HEK293 (cell line): Measurements from ENCODE around the gene FLT4.

Experiments
- CTCF ChIA-PET: fragments of 350-600 bp; formaldehyde crosslinking; extraction: SDS; loops from one replicate; lab custom pipeline; 2021; ENCODE audit warnings: antibody characterized with exemption; lab: Yijun Ruan, JAX
- POLR2A ChIA-PET: fragments of 300-600 bp; formaldehyde crosslinking; extraction: SDS; loops from one replicate; lab custom pipeline; 2020; ENCODE audit warnings: antibody characterized with exemption, inconsistent platforms; lab: Yijun Ruan, JAX
- H3K27ac ChIP-seq: fragments of 200-500 bp; sonication (Bioruptor generic); 2 replicates; pipeline ENCODE4 v1.5.1; 2014; ENCODE audit warnings: low read depth, low read length, control low read depth, inconsistent platforms; ENCODE audit errors: extremely low read depth
- H3K36me3 ChIP-seq, 2 experiments: fragments of 200-500 bp in 1 of 2; sonication (Bioruptor generic) in 1 of 2; 1 replicate in 1 of 2; 2 replicates in 1 of 2; pipeline ENCODE4 v1.5.1; 2014 to 2017; ENCODE audit warnings: inconsistent platforms in 2 of 2, low read length in 2 of 2; ENCODE audit not compliant: control insufficient read depth in 2 of 2, insufficient read depth in 1 of 2
- H3K4me1 ChIP-seq: fragments of 200-500 bp; sonication (Bioruptor generic); 2 replicates; pipeline ENCODE4 v1.5.1; 2014; ENCODE audit warnings: mild to moderate bottlenecking, low read length, inconsistent platforms; ENCODE audit not compliant: control insufficient read depth, insufficient read depth
- H3K4me3 ChIP-seq: 2 replicates; pipeline ENCODE4 v1.5.1; 2011; ENCODE audit warnings: low read depth, mild to moderate bottlenecking, control low read depth, low read length, moderate library complexity
- H3K9me3 ChIP-seq: fragments of 200-500 bp; sonication (Bioruptor generic); 2 replicates; pipeline ENCODE4 v1.5.1; 2014; ENCODE audit warnings: low read depth, low read length, inconsistent platforms; ENCODE audit not compliant: control insufficient read depth, insufficient read depth
- CTCF ChIP-seq: fragments of 450-650 bp; formaldehyde crosslinking; IDR thresholded peaks from 2 replicates; pipeline ENCODE4 v1.5.1; 2016; ENCODE audit warnings: missing biosample characterization, missing genetic modification characterization
- GLIS1 ChIP-seq: fragments of 450-650 bp; formaldehyde crosslinking; IDR thresholded peaks from 2 replicates; pipeline ENCODE4 v1.5.1; 2016; ENCODE audit warnings: missing biosample characterization, missing genetic modification characterization
- GLIS2 ChIP-seq: fragments of 450-650 bp; formaldehyde crosslinking; IDR thresholded peaks from 2 replicates; pipeline ENCODE4 v1.5.1; 2016; ENCODE audit warnings: missing biosample characterization, missing genetic modification characterization
- REST ChIP-seq: fragments of 450-650 bp; formaldehyde crosslinking; IDR thresholded peaks from 2 replicates; pipeline ENCODE4 v1.5.1; 2016; ENCODE audit warnings: missing biosample characterization, missing genetic modification characterization
- SP3 ChIP-seq: fragments of 450-650 bp; formaldehyde crosslinking; IDR thresholded peaks from 2 replicates; pipeline ENCODE4 v1.5.1; 2016; ENCODE audit warnings: missing biosample characterization, missing genetic modification characterization
- SP7 ChIP-seq: fragments of 450-650 bp; formaldehyde crosslinking; IDR thresholded peaks from 2 replicates; pipeline ENCODE4 v1.5.1; 2016; ENCODE audit warnings: missing biosample characterization, missing genetic modification characterization
- TRIM28 ChIP-seq: IDR thresholded peaks from 2 replicates; pipeline ENCODE4 v1.6.1; 2011; ENCODE audit warnings: low read length, control low read depth, borderline replicate concordance
- ZBTB20 ChIP-seq: fragments of 450-650 bp; formaldehyde crosslinking; IDR thresholded peaks from 2 replicates; pipeline ENCODE4 v1.5.1; 2016; ENCODE audit warnings: missing biosample characterization, missing genetic modification characterization
- ZFP37 ChIP-seq: fragments of 450-650 bp; formaldehyde crosslinking; IDR thresholded peaks from 2 replicates; pipeline ENCODE4 v1.5.1; 2016; ENCODE audit warnings: missing biosample characterization, missing genetic modification characterization
- ZIC2 ChIP-seq: fragments of 450-650 bp; formaldehyde crosslinking; IDR thresholded peaks from 2 replicates; pipeline ENCODE4 v1.5.1; 2016; ENCODE audit warnings: missing biosample characterization, missing genetic modification characterization
- ZNF132 ChIP-seq: fragments of 450-650 bp; formaldehyde crosslinking; IDR thresholded peaks from 2 replicates; pipeline ENCODE4 v1.5.1; 2017; ENCODE audit warnings: missing biosample characterization, missing genetic modification characterization, borderline replicate concordance
- ZNF174 ChIP-seq: fragments of 450-650 bp; formaldehyde crosslinking; IDR thresholded peaks from 2 replicates; pipeline ENCODE4 v1.5.0; 2017; ENCODE audit warnings: missing biosample characterization, mild to moderate bottlenecking, missing genetic modification characterization
- ZNF175 ChIP-seq: fragments of 450-650 bp; formaldehyde crosslinking; IDR thresholded peaks from 2 replicates; pipeline ENCODE4 v1.5.1; 2016; ENCODE audit warnings: missing biosample characterization, missing genetic modification characterization
- ZNF184 ChIP-seq: fragments of 450-650 bp; IDR thresholded peaks from 2 replicates; pipeline ENCODE4 v1.5.1; 2018; ENCODE audit warnings: missing biosample characterization, mild to moderate bottlenecking, missing genetic modification characterization
- ZNF280C ChIP-seq: fragments of 450-650 bp; formaldehyde crosslinking; IDR thresholded peaks from 2 replicates; pipeline ENCODE4 v1.5.1; 2016; ENCODE audit warnings: missing biosample characterization, missing genetic modification characterization
- ZNF280D ChIP-seq: fragments of 450-650 bp; formaldehyde crosslinking; IDR thresholded peaks from 2 replicates; pipeline ENCODE4 v1.5.1; 2016; ENCODE audit warnings: missing biosample characterization, missing genetic modification characterization
- ZNF529 ChIP-seq: fragments of 450-650 bp; formaldehyde crosslinking; IDR thresholded peaks from 2 replicates; pipeline ENCODE4 v1.5.1; 2017; ENCODE audit warnings: missing genetic modification characterization, missing biosample characterization; ENCODE audit not compliant: insufficient replicate concordance
- ZNF530 ChIP-seq: fragments of 450-650 bp; formaldehyde crosslinking; IDR thresholded peaks from 2 replicates; pipeline ENCODE4 v1.5.1; 2016; ENCODE audit warnings: low read depth, missing biosample characterization, missing genetic modification characterization
- ZNF544 ChIP-seq: fragments of 450-650 bp; formaldehyde crosslinking; IDR thresholded peaks from 2 replicates; pipeline ENCODE4 v1.5.0; 2017; ENCODE audit warnings: missing biosample characterization, missing genetic modification characterization
- ZNF623 ChIP-seq: fragments of 450-650 bp; formaldehyde crosslinking; IDR thresholded peaks from 2 replicates; pipeline ENCODE4 v1.5.1; 2016; ENCODE audit warnings: missing biosample characterization, missing genetic modification characterization
- ZNF658 ChIP-seq: fragments of 450-650 bp; formaldehyde crosslinking; IDR thresholded peaks from 2 replicates; pipeline ENCODE4; 2016; ENCODE audit warnings: missing biosample characterization, missing genetic modification characterization
- ZNF701 ChIP-seq: fragments of 450-650 bp; formaldehyde crosslinking; IDR thresholded peaks from 2 replicates; pipeline ENCODE4 v1.5.1; 2016; ENCODE audit warnings: missing biosample characterization, missing genetic modification characterization
- ZNF791 ChIP-seq: fragments of 450-650 bp; formaldehyde crosslinking; IDR thresholded peaks from 2 replicates; pipeline ENCODE4 v1.5.1; 2016; ENCODE audit warnings: missing biosample characterization, missing genetic modification characterization

Gene FLT4

GRCh38 chr5:180624587-180624986, 24.8 kb downstream of the FLT4 start:
- POLR2A ChIA-PET, result no interaction called here
- CTCF ChIA-PET, result interaction anchor here (0.6 to 1.7 kb wide), 3 partner anchors 12 to 19 kb away, joined by 3 to 4 read pairs (median 3); no protein-coding TSS in a partner anchor

GRCh38 chr5:180623844-180624243, 25.6 kb downstream of the FLT4 start:
- Histone ChIP-seq H3K4me1 (no peaks in the 10 kb centered on the region; the same call in 1 of the 2 replicates), H3K9me3 (no peaks in the 10 kb centered on the region), H3K4me3 (no peak overlapping the region), H3K27ac (no peak overlapping the region), H3K36me3 (peaks cover 0 to 3% of the 10 kb centered on the region in 2 experiments; a peak in 1 of 3 replicates)
- ChIA-PET CTCF (interaction anchor here (0.6 to 1.7 kb wide), 3 partner anchors 12 to 18 kb away, joined by 3 to 4 read pairs (median 3); no protein-coding TSS in a partner anchor), POLR2A (no interaction called here)
- TF ChIP-seq SP7 (tag by site-specific recombination) (no peak), ZNF280C (tag by site-specific recombination) (no peak), ZNF658 (tag by site-specific recombination) (no peak), ZNF701 (no peak), TRIM28 (no peak), ZFP37 (tag by site-specific recombination) (no peak), ZNF184 (tag by site-specific recombination) (no peak), ZNF529 (tag by site-specific recombination) (no peak), ZNF132 (no peak), SP3 (no peak), ZNF530 (no peak), ZNF280D (no peak), ZNF174 (no peak)

More at GRCh38 chr5:180624587-180624986, 24.8 kb downstream of the FLT4 start:
- Histone ChIP-seq H3K36me3 (peaks cover 0 to 3% of the 10 kb centered on the region in 2 experiments; a peak in 1 of 3 replicates), H3K9me3 (no peaks in the 10 kb centered on the region), H3K27ac (no peak overlapping the region), H3K4me1 (no peaks in the 10 kb centered on the region; the same call in 1 of the 2 replicates), H3K4me3 (no peak overlapping the region)
- TF ChIP-seq CTCF (tag by site-specific recombination) (0 out of 2 replicates have a peak, but pooled peaks have one; percentile 19), ZNF623 (tag by site-specific recombination) (no peak), ZIC2 (tag by site-specific recombination) (peak; percentile 52), ZNF544 (tag by site-specific recombination) (no peak), GLIS1 (peak; percentile 95), GLIS2 (tag by site-specific recombination) (peak; percentile 50; the same call in 1 of the 2 replicates), ZBTB20 (tag by site-specific recombination) (no peak), ZNF791 (tag by site-specific recombination) (no peak), ZNF175 (tag by site-specific recombination) (no peak), REST (tag by site-specific recombination) (no peak), ZNF184 (tag by site-specific recombination) (no peak)
